Activated CD4-positive, alpha-beta T cell treated with anti-CD3 and anti-CD28 coated beads, Interleukin-2, amount 50 U/mL, for 16 hours (primary cell): ENCODE measurements around the gene IGFBPL1.

ENCODE experiments used
- DNase-seq: peaks from one replicate; pipeline ENCODE4 v3.0.0-alpha.2; 2020

The IGFBPL1 gene

DNA sequence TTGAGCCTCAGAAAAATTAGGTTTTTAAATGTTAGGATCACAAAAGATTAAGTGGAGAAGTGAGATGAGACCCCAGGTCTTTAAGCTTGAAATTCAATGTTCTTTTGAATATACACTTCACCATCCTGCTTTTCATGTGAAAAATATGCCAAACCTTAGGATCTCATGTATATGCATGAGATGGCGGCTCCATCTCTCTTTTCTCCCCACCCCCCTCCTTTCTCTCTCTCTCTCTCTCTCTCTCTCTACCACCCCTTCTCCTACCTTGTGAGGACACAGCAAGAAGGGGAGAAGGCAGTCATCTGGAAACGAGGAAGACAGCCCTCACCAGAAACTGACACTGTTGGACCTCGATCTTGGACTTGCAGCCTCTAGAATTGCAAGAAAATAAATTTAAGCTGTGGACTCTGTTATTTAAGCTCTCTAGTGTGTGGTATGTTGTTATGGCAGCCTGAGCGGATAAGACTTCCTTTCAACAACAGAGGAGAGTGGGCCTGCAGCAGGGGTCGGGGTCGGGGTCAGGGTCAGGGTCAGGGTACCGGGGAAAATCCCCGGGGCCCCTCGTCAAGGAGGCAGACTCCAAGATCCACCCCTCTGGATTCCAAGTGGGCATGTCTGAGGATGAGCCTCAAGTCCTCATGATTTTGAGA lies 48.1 kb downstream of the IGFBPL1 start:
- no peak for DNase-seq

DNA sequence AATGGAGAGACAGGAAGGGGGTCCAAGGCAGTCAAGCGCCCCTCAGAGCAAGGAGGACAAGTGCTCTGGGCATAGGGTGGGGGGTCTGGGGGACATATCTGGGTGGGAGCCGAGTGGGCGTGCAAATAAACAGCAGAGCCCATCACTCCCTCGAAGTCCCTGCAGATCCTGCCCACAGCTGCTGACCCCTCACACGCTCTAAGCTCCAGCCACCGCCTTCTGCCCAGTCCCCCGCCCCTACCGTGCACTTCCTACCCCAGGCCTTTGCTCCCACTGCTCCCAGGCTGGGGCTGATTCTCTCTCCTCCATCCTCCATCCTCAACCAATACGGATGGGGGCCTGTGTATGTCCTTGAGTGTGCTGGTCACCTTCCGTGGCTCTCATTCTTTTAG lies 48.7 kb downstream of the IGFBPL1 start:
- no peak for DNase-seq

DNA sequence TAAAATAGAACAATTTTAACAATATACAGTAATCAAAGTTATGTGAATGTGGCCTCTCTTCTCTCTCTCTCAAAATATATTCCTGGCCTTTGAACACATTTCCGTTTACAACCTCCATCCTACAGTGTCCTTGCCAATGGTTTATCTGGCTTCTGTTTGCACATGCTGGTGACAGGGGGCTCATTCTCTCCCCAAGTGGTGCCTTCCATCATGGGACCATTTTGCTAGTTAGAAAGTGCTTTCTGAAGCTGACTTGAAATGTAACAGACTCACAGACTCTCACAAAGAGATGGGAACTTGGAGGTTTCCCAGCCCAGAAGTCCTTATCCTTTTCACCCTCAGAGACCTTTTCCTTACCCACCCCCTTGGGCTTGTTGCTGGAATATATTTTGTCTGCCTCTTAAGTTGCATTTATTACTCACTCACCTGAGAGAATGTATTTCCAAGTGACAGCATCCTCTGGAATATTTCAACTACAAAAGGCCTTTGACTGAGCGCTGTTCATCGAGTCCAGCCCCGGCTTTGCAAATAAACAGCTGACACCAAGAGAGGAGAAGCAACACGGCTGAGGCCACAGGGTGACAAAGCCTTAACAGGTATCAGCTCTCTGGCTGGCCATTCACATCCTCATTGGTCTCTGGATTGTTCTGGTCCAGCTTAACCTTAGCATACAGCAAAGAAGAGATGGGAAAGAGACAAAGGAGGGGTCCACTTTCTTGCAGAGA lies 49.2 kb downstream of the IGFBPL1 start:
- DNase-seq, result no peak

DNA sequence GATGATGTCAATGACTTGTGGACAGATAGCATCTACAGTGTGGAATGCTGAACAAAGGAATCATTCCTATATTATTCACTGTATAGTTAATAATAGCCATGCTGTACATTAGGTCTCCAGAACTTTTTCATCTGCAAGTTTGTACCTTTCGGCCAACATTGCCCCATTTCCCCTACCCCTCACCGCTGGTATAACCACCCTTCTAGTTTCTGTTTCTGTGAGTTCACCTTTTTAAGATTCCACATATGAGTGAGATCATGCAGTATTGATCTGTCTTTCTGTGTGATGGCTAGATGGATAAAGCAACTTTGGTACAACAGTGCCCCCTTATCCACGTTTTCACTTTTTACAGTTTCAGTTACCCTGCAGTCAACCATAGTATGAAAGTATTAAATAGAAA lies 50.6 kb downstream of the IGFBPL1 start:
- no peak for DNase-seq

DNA sequence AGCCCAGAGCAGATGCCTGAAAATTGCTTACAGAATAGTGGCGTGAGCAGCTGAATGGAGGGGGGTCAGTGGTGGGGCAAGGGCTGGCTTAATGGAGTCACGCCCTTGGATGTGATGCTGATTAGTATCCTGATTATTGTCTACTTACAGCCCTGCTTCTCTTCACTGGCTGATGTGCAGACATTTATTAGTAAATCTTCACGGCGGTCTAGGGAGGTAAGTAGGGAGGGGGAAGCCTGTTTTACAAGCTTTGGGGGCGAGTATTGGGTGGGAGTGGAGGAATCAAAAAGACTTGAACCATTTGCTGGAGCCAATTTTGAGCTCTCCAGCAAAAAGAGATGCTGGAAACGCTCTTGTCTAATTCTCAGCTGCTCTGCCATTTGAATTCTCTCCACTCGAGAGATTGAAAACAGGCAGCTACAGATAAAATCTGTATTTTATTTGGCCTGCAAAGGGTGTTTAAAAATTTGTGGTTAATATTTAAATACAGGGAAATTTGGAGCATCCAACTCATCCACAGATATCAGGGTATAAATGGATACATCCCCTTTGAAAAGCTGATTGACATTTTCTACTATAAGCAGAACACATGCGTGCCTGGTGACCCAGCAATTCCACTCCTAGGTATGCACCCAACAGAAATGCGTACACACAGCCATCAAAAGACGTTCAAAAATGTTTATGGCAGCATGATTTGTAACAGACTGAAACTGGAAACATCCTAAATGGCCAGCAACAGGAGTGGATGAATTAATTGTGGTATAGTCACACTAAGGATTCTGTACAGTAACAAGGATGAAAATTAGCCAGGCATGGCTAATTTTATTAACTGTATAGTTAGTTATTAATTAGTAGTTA lies 51.3 kb downstream of the IGFBPL1 start:
- no peak for DNase-seq

DNA sequence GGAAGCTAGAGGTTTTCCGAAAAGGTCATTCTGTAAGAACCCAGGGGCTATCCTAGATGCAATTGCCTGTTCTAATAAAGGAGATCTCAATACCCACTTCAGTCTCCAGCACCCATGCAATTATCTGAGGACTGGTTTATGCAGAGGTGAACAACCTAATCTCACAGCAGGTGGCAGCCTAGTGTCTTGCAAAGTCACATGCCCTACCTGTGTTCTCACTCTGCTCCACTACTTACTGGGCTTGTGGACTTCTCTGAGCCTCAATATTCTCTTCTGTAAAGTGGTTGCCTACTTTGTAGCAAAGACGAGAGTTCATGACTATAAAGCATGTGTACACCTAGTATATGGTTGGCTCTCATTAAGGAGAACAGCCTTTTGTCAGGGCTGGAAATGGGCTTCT lies 52.8 kb downstream of the IGFBPL1 start:
- peak; percentile 13 for DNase-seq

DNA sequence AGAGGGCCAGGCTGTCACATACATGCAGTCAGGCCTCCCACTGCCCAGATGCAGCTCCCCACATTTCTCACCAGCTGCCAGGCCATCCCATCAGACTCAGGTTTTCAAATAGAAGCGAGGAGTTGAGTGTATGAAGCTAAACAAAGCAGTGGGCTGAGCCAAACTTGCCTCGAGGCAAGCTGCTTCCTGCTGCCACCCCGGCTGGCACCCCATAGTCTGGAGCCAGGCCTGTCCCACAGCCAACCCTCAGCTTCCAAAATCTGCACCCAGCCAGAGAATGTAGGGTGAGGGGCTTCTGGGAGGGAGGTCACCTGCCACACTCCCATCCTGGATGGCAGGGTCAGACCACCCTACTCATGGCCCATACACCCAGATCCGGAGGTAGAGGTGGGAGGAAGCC lies 54.1 kb downstream of the IGFBPL1 start:
- DNase-seq, result no peak

DNA sequence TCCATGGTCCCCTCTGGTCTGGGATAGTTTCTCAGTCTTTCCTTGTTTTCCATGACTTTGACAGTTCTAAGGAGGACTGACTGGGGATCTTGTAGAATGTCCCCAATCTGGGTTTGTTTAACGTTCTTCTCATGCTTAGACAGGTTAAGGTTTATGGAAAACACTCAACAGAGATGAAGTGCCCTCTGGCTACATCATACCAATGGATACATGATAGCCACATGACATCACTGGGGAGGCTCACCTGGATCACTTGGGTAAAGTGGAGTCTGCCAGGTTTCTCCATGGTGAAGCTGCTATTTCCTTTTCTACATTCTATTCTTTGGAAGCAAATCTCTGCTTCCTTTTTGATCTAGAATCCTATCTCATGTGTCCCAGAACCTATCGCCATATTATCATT lies 55.5 kb downstream of the IGFBPL1 start:
- no peak for DNase-seq

DNA sequence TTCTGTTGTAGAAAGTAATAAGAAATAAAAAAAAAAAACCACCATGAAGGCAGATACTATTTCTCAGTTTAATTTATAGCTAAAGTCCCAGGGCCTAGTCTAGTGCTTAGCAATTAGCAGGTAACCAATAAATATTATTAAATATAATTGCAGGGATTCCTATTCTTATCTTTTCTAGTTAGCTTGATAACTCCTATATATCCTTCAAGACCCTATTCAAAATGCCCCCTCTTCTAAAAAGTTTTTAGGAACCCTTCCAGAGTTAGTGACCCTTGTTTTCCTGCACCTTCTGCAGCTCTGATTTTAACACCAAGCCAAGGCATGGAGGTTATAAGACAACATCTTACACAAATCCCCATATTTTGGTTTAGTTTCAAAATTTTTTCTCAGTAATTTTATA lies 56.4 kb downstream of the IGFBPL1 start:
- DNase-seq, result no peak

DNA sequence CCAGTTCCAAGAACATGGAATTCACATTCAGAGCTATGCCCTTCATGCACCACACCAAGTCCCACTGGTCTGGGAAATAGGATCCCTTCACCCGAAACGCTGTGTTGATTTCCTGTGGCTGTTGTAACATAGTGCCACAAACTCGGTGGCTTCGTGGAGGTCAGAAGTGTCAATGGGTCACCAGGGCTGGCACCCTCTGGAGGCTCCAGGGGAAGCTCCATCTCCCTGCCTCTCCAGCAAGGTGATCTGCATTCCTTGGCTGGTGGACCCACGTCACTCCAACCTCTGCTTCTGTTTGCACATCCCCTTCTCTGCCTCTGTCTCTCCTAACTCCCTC lies 60.7 kb downstream of the IGFBPL1 start:
- DNase-seq, result no peak

DNA sequence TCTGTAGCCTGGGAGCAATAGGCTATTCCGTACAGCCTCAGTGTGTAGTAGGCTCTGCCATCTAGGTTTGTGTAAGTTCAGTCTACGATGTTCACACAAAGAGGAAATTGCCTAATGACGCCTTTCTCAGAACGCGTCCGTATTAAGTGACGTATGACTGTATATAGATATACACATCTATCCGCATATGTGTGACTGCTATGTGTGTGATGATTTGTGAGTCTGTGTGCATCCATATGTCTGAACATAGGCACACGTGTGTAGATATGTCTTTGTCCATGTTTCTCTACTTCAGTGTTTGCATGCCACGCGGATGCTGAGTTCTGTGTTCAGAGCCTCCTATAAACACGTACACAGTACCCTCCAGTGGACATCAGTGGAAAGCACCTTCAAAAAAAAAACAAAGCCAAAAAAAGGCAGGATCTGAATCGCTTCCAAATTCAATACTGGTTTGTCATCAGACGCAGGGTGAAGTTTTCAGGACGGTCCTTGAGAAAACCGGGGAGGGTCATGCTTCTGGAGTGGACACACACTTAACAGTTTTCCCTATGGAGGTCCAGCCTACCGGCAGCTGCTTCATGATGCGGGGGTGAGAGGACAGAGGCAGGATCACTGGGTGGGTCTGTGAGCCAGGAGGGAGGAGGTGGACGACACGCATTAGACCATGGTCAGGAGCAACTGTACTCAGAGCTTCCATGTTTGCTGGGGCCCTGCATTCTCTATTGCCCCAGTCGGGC lies 61.2 kb downstream of the IGFBPL1 start:
- peak; percentile 32 for DNase-seq

DNA sequence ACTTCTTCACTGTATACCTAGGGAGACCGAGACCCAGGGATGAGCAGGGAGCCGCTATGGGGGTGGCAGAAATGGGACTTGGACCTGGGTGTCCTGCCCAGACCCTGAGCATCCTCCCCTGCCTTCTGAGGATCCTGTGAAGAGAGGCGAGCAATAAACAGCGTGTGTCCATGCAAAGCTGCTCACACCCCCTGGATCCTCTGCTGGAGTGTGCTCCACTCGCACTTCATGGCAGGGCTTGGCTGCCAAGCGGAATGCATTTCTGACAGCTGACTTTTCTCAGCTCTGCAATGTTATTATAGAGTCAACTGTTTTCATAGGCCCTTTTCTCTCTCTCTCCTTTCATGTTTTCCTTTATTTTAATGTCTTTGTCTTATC lies 62.8 kb downstream of the IGFBPL1 start:
- no peak for DNase-seq

DNA sequence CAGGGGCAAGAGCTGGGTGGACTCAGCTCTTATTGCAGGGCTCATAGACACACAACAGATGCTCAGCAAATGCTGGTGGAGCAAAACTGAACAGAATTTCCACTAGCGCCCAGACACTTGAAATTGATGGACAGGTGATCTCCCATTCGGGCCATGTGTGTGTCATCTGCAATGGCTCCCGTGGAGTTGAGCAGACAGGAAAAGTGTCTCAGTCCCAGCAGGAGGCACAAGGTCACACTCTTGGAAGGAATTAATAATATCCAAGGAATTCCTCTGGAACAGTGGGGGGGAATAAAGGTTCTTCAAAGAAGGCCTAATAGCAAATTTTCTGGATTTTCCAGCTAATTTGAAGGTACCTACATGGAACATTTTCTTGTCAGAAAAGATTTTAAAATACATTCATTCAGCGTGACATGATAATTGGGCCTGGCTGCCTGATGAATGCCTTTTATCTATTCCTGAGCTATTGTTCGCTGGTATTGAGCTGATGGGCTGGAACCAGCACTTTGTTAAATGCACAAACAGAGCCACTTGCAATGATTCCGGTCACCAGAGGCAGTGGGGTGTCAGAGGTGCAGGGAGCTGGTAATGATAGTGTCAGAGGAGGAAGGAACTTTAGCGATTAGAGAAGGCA lies 63.3 kb downstream of the IGFBPL1 start:
- DNase-seq, result no peak

DNA sequence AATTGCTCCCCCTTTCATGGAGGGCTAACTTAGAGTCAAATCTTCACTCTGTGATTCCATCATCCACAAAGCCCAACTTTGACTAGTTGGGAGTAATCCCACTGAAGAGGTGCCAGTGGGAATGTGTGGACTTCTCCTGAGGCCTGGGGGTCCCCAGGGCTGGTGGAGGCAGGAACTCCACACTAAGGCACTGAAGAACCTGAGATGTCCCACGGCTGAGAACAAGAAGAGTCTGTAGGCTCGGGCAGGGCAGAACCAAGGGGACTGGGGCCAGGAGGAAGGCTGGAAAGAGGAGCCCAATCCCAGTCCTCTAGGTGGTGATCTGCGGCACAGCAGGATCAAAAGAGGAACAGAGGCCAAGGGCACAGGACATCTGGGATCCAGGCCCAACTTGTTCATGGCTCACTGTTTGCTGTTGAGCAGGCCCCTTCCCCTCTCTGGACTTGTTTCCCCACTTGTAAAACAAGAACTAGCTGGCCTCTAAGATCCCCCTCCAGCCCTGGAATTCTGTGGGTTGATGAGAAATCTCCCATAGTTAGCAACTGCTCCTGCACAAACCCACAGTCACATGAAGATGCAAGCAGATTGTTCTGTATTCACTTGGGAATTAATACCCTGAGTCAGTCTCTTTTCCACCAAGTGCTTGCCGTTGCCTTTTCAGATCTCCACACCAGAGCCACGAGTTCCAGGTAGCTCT lies 64.4 kb downstream of the IGFBPL1 start:
- DNase-seq, result no peak

DNA sequence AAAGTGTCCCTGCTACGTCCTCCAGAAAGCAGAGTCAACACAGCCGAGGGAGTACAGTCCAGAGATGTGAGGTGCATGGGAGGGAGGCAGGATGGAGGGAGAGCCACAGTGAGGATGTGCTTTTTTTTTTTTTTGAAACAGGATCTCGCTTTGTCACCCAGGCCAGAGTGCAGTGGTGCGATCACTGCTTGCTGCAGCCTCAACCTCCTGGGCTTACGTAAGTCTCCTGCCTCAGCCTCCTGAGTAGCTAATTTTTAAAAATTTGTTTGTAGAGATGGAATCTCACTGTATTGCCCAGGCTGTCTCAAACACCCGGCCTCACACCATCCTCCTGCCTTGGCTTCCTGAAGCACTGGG lies 65.0 kb downstream of the IGFBPL1 start:
- no peak for DNase-seq

DNA sequence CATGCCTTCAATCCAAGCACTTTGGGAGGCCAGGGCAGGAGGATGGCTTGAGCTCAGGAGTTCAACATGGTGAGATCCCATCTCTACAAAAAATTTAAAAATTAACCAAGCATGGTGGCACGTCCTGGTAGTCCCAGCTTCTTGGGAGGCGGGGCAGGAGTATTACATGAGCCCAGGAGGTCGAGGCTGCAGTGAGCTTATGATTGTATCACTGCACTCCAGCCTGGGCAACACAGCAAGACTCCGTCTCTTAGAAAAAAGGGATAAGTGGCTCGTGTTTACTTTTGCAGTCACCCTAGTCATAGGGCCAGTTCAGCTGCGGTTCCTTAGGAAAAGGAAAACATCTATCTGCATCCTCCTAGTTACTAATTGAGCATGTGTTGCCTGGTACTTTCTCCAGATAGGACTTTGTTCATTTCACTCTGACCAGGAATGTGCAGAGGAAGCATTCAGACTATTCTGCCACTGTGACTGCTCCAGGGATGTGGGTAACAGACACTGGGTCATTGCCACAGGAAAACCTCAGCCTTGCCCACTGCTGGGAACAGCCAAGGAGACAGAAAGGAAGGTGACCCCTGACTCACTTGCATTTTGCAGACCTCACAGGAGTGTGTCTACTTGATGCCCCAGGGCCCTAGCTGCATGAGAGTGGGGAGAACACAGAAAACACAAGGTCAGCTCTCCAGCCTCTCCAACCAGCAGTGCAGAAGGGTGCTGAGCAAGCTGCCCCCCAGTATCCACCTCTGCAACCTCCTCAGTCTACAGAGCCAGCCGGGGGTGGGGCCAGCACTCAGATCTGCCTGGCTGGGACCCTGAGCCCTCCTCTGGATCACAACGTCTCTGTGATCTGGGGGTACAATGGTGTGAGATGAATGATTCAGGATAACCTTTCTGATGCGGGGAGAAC lies 65.6 kb downstream of the IGFBPL1 start:
- no peak for DNase-seq

DNA sequence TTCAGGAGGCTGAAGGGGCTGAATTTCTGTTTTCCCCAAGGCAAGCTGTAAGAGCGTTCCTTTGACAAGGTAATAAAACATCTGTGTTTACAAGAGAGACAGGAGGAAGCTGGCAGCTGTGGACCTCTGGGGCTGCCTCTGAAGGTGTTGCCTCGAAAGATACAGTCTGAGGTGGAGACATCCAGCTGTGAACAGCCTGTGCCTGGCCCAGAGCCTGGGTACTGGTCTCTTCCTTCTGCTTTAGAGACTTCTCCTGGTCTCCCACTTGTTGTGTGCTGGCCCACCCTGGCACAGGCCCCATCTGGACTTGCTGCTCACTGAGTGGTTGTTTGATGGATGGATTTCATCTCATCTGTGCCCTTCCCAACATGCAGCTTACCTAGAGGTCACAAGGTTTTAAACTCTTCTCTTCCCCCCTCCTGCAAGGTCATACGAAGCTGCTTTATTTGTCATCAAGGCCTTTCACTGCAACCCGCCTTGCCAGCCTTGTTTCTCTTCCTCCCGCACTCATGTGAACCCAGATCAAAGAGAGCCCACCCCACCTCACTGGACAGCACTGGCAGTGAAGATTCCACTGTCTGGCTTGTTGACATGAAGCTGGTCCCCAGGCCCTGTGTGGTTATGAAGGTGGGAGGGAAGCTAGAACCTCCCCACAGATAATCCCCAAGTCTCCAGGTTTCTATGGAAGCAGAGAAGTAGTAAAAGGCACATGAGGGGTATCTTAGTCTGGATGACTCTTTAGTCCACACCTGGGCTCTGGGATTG lies 66.7 kb downstream of the IGFBPL1 start:
- DNase-seq, result no peak

DNA sequence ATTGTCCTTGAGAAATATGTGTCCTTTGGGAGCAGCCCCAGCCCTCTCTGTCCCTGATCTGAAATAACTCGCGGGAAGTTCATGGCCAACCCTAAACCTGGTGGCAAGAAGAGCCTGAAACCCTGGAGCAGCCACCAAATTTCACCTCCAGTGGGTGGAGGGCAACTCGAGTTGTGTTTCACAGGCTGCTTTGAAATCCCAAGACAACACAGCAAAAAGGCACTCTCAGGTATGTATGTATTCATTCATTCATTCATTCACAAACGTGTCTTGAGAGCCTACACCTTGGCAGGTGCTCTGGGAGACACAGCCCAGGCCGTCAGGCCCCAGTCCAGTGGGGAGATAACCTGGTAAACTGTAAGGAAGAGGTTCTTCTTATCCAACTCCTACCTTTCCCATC lies 67.4 kb downstream of the IGFBPL1 start:
- no peak for DNase-seq
